NCI-H2196 (cell line): ENCODE results near the gene LGI1.
"Not testable (repeated sequence)": the region's sequence is repeated elsewhere in the genome, so short reads cannot be mapped to it uniquely, and the experiment has no call there.

Experiments used
- DNase-seq: peaks from one replicate; lab custom pipeline; 2025; ENCODE audit not compliant: unreplicated experiment; lab: John Stamatoyannopoulos, UW

The LGI1 gene

GRCh38 chr10:93804200-93804599 is 46.5 kb downstream of the LGI1 start:
- DNase-seq = no peak

DNA sequence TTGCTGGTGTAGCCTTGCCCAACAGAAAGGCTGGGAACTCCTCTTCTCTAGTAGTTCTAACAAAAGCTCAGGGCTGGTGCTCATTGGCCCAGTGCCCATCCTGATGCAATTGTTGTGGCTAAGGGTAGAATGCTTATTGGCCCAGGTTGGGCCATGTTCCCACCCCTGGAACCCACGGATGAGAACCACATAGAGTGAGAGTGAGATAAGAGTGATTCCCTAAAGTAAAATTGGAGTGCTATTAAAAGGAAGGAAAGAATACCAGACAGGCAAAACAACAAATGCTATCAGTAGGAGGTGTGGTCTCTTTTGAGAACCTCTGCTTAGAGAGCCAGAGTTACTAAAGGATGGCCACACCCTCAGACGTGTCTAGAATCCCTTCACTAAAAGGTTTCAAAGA is 49.2 kb downstream of the LGI1 start:
- DNase-seq = no peak

DNA sequence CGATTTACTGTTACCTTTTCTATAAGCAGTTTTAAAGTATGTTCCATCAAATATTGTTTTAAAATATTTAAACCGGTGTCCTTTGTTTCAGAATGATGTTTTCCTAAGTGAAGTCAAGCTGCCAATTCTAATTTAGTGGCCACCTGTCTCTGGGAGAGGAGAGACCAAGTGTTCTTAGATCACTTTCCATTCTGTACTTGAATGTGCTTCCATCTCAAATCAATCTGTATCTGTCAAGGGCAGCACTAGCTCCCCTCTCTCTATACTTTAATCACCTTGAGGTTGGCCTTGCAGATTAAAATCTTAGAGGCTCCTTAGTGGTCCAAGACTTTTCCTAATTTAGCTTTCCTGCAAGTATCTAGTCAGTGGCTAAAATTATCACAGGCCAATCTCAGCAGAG is 49.6 kb downstream of the LGI1 start:
- DNase-seq = no peak

GRCh38 chr10:93812659-93813338 is 55.1 kb downstream of the LGI1 start:
- DNase-seq = no peak

DNA sequence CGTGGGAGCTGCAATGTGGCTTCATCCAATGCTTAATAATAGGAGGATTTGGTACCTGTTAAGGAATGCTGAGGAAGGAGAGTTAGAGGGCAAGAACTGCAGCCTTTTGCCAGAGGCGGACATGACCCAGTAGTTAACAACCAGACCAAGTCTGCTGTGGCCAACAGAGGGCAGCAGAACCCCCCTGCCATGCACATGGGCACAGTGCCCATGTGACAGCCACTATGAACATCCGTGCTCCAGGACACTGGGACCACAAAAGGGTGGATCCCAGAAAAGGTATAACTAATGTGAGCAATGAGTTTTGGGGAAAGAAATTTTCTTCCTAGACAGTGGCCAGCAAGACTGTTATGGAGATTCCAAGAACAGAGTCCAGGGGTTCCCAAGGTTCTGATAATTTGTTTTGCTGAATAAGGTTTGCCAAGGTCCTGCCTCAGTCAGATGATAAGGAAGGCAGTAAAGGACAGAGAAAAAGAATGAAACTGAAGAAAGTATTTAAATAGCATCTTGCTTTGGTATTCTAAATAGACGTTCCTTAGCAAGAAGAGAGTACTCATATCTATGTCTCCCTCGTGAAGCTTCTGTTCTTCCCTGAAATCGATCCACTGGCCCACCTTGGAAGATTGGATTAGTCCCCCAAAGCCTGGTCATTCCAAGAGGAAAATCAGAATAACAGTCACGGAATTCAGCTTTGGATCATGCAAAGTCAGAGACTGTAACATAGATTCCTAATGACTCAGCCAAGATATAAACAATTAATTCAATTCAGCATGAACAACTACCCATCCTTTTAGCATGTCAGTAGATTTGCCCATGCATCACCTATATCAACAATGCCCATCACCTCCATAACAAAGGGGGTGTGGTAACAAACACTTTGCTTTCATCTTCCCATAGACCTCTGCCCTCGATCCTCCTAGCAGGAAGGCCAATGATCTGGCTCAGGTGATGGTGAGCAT is 56.0 kb downstream of the LGI1 start:
- peak; percentile 2 for DNase-seq

GRCh38 chr10:93815304-93816096 is 57.8 kb downstream of the LGI1 start:
- DNase-seq = no peak

DNA sequence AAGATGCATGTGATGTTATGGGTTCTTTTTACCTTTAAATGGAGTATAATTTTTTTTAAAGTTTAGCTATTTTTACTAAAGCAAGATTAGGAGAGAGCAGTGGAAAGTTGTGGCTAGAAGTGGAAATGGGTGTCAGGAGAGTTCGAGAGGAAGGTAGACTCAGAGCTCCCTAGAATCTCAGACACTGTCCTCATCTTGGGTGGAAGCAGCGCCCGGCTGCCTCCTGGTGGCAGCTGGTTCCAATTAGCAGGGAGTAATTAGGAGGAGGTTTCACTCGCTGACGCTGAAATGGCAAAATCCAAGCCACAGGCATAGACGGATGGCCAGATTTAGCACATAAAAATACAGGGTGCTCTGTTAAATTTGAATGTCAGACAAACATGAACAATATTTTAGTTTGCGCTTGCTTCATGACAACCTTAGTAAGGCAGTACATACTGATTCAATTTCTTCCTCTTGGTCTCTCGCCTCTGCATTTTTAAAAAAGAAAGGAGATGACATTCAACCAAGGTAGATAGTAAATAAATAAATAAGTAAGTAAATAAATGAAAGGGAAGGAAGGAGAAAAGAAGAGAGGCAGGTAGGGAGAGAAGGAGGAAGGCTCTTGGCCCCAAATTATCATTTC is 58.5 kb downstream of the LGI1 start:
- peak; percentile 0 for DNase-seq

DNA sequence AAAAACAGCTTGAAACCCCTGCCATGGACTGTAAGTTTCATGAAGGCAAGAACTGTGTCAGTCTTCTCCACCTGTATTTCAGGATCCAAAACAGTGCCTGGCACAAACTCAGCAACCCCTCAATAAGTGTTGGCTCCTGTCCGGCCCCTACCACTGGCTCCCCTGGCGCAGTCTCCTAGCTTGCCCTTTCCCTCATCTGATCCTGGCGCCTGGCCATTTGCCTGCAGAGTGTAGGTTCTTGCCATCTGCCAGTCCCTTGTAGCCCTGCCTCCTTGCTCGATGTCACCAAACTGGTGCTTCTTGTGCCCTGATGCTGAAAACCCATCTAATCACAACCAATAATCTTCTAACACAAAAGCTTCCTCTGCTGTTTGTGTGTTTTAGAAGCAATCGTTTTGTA is 60.4 kb downstream of the LGI1 start:
- no peak for DNase-seq

DNA sequence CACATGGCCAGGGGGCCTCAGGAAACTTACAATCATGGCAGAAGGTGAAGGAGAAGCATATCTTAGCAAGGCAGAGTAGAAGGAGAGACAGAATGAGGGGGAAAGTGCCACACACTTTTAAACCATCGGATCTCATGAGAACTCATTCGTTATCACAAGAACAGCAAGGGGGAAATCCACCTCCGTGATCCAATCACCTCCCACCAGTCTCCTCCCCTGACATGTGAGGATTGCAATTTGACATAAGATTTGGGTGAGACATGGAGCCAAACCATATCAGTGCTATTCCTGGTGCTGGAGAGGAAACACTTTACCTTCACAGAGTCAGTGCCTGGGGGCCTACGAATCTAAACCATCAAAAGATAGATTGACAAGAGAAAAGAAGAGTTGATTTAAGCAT is 61.8 kb downstream of the LGI1 start:
- DNase-seq = no peak

DNA sequence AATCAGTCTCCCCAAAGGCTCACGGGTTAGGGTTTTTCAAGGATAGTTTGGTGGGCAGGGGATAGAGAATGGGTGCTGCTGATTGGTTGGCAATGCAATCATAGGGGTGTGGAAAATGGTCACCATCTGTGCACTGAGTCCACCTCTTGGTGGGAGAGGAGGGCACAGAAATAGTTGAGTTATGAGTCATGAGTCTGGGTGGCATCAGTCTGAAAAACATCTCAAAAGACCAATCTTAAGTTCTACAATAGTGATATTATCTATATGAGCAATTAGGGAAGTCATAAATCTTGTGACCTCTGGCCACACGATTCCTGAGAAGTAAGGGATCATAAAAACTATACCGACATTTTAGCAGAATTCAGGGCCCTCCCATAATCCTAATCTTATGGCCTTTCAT is 62.7 kb downstream of the LGI1 start:
- no peak for DNase-seq

DNA sequence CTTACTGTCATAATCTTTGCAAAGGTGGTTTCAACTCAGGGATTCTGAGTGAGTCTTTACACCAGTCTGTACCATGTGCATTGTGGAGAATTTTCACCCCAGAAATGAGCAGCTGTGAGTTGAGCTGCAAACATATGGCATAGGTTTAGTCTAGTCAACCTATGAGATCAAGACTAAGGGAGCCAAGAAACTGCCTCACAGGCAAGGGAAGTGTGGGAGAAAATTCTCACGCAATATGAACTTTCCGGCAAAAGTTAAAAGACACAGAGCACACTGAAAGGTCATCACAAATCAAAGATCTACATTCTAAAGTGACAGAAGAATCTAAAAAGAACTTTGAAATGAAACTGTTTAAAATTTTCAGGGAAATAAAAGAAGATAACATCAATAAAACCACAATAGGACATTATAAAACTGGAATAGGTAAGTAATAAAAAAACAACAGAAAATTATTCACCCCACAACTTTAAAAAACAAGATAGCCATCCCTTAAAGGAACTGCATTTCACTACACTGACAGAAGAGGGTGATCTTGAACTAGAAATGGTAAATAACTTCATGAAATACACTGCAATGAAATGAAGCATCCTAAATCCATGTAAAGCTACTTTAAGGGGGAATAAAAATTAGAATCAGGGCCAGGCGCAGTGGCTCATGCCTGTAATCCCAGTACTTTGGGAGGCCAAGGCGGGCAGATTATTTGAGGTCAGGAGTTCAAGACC is 63.5 kb downstream of the LGI1 start:
- DNase-seq = no peak

DNA sequence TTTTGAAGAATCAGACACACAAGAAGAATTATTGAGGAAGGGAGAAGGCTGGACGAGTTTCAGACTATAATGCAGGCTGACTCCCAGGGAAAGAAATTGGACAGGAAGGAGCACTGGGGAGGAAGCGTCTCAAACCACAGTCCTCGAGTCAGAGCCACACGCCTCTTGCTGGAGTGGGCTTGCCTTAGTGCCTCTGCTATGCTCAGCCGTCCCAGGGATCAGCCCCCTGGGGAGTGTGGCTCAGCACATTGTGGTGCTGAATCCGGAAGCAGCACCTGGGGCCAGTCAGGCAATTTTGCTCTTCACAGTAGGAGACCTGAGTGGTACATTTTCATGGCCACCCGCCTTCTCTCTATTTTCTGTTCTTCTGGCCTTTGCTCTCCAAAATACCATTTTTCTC is 68.6 kb downstream of the LGI1 start:
- no peak for DNase-seq

GRCh38 chr10:93827056-93827804 is 69.5 kb downstream of the LGI1 start:
- no peak for DNase-seq

- DNase-seq = not testable (repeated sequence)
Measured at GRCh38 chr10:93831065-93831464, 73.3 kb downstream of the LGI1 start.

GRCh38 chr10:93835770-93836169 is 78.0 kb downstream of the LGI1 start:
- no peak for DNase-seq

DNA sequence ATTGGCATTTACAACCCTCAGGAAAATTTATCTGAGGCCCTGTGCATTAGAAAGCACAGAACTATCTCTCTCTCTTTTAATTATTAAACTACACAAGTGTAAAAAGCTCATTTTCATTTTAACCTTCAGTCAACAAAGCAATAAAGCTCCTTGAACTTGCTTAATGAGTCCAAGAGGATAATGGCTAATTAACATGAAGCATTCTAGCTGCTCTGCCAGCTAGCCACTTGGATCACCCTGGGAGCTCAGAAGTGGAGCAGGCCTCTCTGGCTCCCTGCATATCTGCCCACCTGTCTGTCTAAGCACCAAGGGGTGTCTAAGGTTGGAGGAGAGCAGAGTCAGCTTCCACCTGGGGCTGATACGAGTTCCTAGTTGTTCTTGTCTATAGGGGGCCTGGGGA is 80.1 kb downstream of the LGI1 start:
- DNase-seq = no peak

DNA sequence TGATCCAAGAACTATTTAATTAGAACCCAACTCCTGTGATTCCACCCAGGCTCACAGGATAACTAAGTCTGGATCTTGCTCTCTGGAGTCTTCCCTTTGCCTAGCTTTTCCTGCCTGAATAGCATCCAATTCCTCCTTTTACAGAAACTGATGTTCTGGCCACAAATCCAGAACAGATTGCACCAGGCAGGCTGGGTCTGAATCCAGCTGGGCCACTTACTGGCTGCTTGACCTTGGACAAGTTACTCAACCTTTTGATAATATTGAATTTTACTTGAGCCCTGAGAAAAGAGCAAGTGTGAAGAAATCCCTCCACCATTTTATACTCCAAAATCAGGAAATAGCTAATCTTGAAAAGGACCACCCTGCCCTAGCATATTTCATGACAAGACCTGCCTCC is 80.5 kb downstream of the LGI1 start:
- DNase-seq = no peak

DNA sequence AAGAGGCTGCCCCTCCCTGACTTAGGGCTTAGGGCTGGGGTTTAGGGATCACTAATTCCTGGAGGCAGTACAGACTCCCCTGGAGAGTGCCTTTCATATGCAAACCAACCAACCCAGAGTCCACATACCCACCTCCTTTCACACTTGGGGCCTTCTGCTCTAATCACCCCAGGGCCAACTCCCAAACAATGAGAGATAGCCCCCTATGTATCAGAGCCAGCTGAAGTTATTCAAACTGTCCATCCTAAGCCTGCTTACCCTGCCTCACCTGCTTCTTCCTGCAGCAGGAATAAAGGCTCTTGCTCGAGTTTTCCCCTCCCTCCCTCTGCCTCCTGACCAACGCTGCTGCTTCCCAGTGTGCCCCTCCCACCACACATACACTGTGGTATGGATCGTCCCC is 84.2 kb downstream of the LGI1 start:
- no peak for DNase-seq

DNA sequence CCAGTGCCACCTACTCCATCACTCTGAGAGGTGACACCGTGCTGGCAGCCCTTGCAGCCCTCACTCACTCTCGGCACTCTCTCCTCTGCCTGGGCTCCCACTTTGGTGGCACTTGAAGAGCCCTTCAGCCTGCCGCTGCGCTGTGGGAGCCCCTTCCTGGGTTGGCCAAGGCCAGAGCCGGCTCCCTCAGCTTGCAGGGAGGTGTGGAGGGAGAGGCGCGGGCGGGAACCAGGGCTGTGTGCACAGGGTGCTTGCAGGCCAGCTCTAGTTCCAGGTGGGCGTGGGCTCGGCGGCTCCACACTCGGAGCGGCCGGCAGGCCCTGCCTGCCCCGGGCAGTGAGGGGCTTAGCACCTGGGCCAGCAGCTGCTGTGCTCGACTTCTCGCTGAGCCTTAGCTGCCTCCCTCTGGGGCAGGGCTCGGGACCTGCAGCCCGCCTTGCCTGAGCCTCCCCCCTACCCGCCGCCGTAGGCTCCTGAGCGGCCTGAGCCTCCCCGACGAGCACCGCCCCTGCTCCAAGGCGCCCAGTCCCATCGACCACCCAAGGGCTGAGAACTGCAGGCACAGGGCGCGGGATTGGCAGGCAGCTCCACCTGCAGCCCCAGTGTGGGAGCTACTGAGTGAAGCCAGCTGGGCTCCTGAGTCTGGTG is 87.4 kb downstream of the LGI1 start:
- no peak for DNase-seq
